Activated CD8-positive, alpha-beta T cell treated with anti-CD3 and anti-CD28 coated beads for 36 hours (primary cell): ENCODE results near the gene B3GALT6. TPM values are rescaled to one million over a fixed set of nuclear protein-coding genes. Genes with fewer than 3 reads are reported as not detected.

ENCODE experiments used
- ATAC-seq: fragments of 200-7000 bp; cut with Tn5 transposase; one replicate; pipeline ENCODE4 v1.10.0; 2021; ENCODE audit warnings: mild to moderate bottlenecking, moderate library complexity
- CTCF ChIA-PET: fragments of 350-600 bp; sonication (Branson Sonifier 250); formaldehyde crosslinking; loops from one replicate; lab custom pipeline; 2021; ENCODE audit warnings: antibody characterized with exemption; lab: Charles Lee
- POLR2A ChIA-PET: fragments of 350-600 bp; sonication (Branson Sonifier 250); formaldehyde crosslinking; loops from one replicate; lab custom pipeline; 2021; ENCODE audit warnings: antibody characterized with exemption; lab: Charles Lee
- DNase-seq: peaks from one replicate; pipeline ENCODE4 v3.0.0-alpha.2; 2020
- H3K27ac Mint-ChIP-seq: one replicate; pipeline ENCODE4 v1.8.0; 2021; ENCODE audit warnings: mild to moderate bottlenecking, mixed read lengths
- H3K27me3 Mint-ChIP-seq: one replicate; pipeline ENCODE4 v1.8.0; 2021; ENCODE audit warnings: mixed read lengths
- H3K36me3 Mint-ChIP-seq: one replicate; pipeline ENCODE4 v1.8.0; 2021; ENCODE audit warnings: low read depth, mixed read lengths
- H3K4me1 Mint-ChIP-seq: one replicate; pipeline ENCODE4 v1.8.0; 2021; ENCODE audit warnings: low read depth, mixed read lengths
- H3K4me3 Mint-ChIP-seq: one replicate; pipeline ENCODE4 v1.8.0; 2021; ENCODE audit warnings: mild to moderate bottlenecking, moderate library complexity, mixed read lengths
- H3K9me3 Mint-ChIP-seq: one replicate; pipeline ENCODE4 v1.8.0; 2021; ENCODE audit warnings: mixed read lengths
- CTCF ChIP-seq: fragments of 200-600 bp; IDR thresholded peaks from one replicate; pipeline ENCODE4 v1.8.0; 2022; ENCODE audit warnings: antibody characterized with exemption, mild to moderate bottlenecking
- intact Hi-C: fragments of 100-400 bp; cut with micrococcal nuclease; formaldehyde crosslinking; loops from one replicate; pipeline ENCODE4 v1.10.0; 2022
- total RNA-seq, 2 experiments: library from RNA; stranded (reverse); gene quantifications; one replicate each; pipeline ENCODE4 v1.2.3, GENCODE V29; 2021

Gene B3GALT6
- total RNA-seq, 2 experiments from 2014 or later: 13.1 to 14.3 TPM

- intact Hi-C loops: no loop called here
- ChIA-PET POLR2A (no interaction called here), CTCF (no interaction called here)
- Mint-ChIP-seq H3K9me3 (no peaks in the 10 kb centered on the region), H3K36me3 (peaks cover 34% of the 10 kb centered on the region), H3K4me3 (no peak overlapping the region), H3K4me1 (peaks cover 20% of the 10 kb centered on the region), H3K27ac (no peak overlapping the region), H3K27me3 (no peaks in the 10 kb centered on the region)
- TF ChIP-seq CTCF: no peak
- no peak for DNase-seq
- no peak for ATAC-seq
Measured at GRCh38 chr1:1222575-1223225, 9.3 kb upstream of the B3GALT6 start.

- CTCF ChIA-PET: no interaction called here
- peaks cover 29% of the 10 kb centered on the region for H3K36me3 Mint-ChIP-seq
- H3K27ac Mint-ChIP-seq: no peak overlapping the region
Measured at GRCh38 chr1:1223321-1223720, 8.7 kb upstream of the B3GALT6 start.

GRCh38 chr1:1223891-1224290, 8.1 kb upstream of the B3GALT6 start:
- TF ChIP-seq CTCF: no peak
- ChIA-PET POLR2A (interaction anchor here (0.9 kb wide), 1 partner anchor 13 kb away, joined by 3 read pairs; no protein-coding TSS in a partner anchor), CTCF (no interaction called here)
- no peak overlapping the region for H3K27ac Mint-ChIP-seq
- ATAC-seq (no peak), DNase-seq (no peak)
- H3K36me3 Mint-ChIP-seq: peaks cover 33% of the 10 kb centered on the region
- intact Hi-C loops: no loop called here
- H3K4me3 Mint-ChIP-seq: no peak overlapping the region
- H3K4me1 Mint-ChIP-seq: peaks cover 15% of the 10 kb centered on the region
- H3K9me3 Mint-ChIP-seq: no peaks in the 10 kb centered on the region
- H3K27me3 Mint-ChIP-seq: no peaks in the 10 kb centered on the region

More at GRCh38 chr1:1223321-1223720, 8.7 kb upstream of the B3GALT6 start:
- intact Hi-C loops: no loop called here
- POLR2A ChIA-PET: no interaction called here
- no peak for DNase-seq
- no peak for TF ChIP-seq CTCF
- H3K4me1 Mint-ChIP-seq: peaks cover 14% of the 10 kb centered on the region
- no peak for ATAC-seq
- no peaks in the 10 kb centered on the region for H3K27me3 Mint-ChIP-seq
- H3K4me3 Mint-ChIP-seq: no peak overlapping the region
- no peaks in the 10 kb centered on the region for H3K9me3 Mint-ChIP-seq

GRCh38 chr1:1225238-1225845, 6.7 kb upstream of the B3GALT6 start:
- no peak overlapping the region for H3K27ac Mint-ChIP-seq
- H3K27me3 Mint-ChIP-seq: no peaks in the 10 kb centered on the region
- DNase-seq (no peak), ATAC-seq (no peak)
- ChIA-PET CTCF (no interaction called here), POLR2A (interaction anchor here (1.7 to 7.9 kb wide), 2 partner anchors 10 to 103 kb away, joined by 3 to 64 read pairs; partner anchors contain the start of gene TNFRSF4)
- no peak overlapping the region for H3K4me3 Mint-ChIP-seq
- no peaks in the 10 kb centered on the region for H3K9me3 Mint-ChIP-seq
- no peak for TF ChIP-seq CTCF
- peaks cover 43% of the 10 kb centered on the region for H3K36me3 Mint-ChIP-seq
- H3K4me1 Mint-ChIP-seq: peaks cover 18% of the 10 kb centered on the region
- intact Hi-C loops: no loop called here

GRCh38 chr1:1225913-1226312, 6.1 kb upstream of the B3GALT6 start:
- TF ChIP-seq CTCF: no peak
- no peak for DNase-seq
- ATAC-seq: no peak
- H3K4me1 Mint-ChIP-seq: peaks cover 23% of the 10 kb centered on the region
- intact Hi-C loops: no loop called here
- H3K27me3 Mint-ChIP-seq: no peaks in the 10 kb centered on the region
- no peak overlapping the region for H3K27ac Mint-ChIP-seq
- H3K4me3 Mint-ChIP-seq: no peak overlapping the region
- CTCF ChIA-PET: interaction anchor here (0.9 kb wide), 1 partner anchor 105 kb away, joined by 3 read pairs; no protein-coding TSS in a partner anchor
- H3K9me3 Mint-ChIP-seq: no peaks in the 10 kb centered on the region
- peaks cover 43% of the 10 kb centered on the region for H3K36me3 Mint-ChIP-seq
- POLR2A ChIA-PET: interaction anchor here (1.7 to 7.9 kb wide), 2 partner anchors 10 to 103 kb away, joined by 3 to 64 read pairs; partner anchors contain the start of gene TNFRSF4
